H1 (cell line): ENCODE results near the gene HRH1. TPM values are rescaled to one million over a fixed set of nuclear protein-coding genes. Genes with fewer than 3 reads are reported as not detected.

Experiments
- CTCF ChIA-PET: fragments of 300-600 bp; sonication (Branson Sonifier 250); formaldehyde crosslinking; loops from one replicate; lab custom pipeline; 2021; ENCODE audit not compliant: partially characterized antibody; lab: Charles Lee
- POLR2A ChIA-PET: fragments of 300-600 bp; sonication (Branson Sonifier 250); formaldehyde crosslinking; loops from one replicate; lab custom pipeline; 2021; ENCODE audit warnings: inconsistent platforms; ENCODE audit not compliant: partially characterized antibody; lab: Charles Lee
- DNase-seq, 2 experiments: peaks; one replicate each; pipeline versions ENCODE4 v3.0.0 to v3.0.0-alpha.2; 2010 to 2022; ENCODE audit warnings: low spot score in 2 of 2, low read depth in 1 of 2, mixed read lengths in 1 of 2
- FAIRE-seq: peaks from 2 replicates; lab custom pipeline; 2011; peaks lifted over from hg19 to GRCh38; lab: Jason Lieb, UNC
- H2AFZ ChIP-seq: 2 replicates; pipeline ENCODE4 v1.8.1; 2012; ENCODE audit warnings: low read length, inconsistent platforms
- H2AK5ac ChIP-seq: 2 replicates; pipeline ENCODE4 v1.6.1; 2013; ENCODE audit warnings: low read depth, low read length
- H2BK120ac ChIP-seq: replicated peaks from 2 replicates; pipeline ENCODE3; 2013; ENCODE audit warnings: low read depth, low read length, inconsistent platforms
- H2BK12ac ChIP-seq: 2 replicates; pipeline ENCODE4 v1.6.1; 2013; ENCODE audit warnings: low read depth, low read length
- H2BK15ac ChIP-seq: 2 replicates; pipeline ENCODE4 v1.6.1; 2013; ENCODE audit warnings: low read length
- H2BK20ac ChIP-seq: 2 replicates; pipeline ENCODE4 v1.6.1; 2013; ENCODE audit warnings: low read length
- H2BK5ac ChIP-seq: 2 replicates; pipeline ENCODE4 v1.6.1; 2013; ENCODE audit warnings: low read depth, low read length
- H3K14ac ChIP-seq: 2 replicates; pipeline ENCODE4 v1.6.1; 2013; ENCODE audit warnings: inconsistent platforms; ENCODE audit not compliant: insufficient read length
- H3K18ac ChIP-seq: 2 replicates; pipeline ENCODE4 v1.6.1; 2013; ENCODE audit warnings: low read length; ENCODE audit errors: extremely low read depth
- H3K23ac ChIP-seq: 2 replicates; pipeline ENCODE4 v1.6.1; 2013; ENCODE audit warnings: inconsistent platforms; ENCODE audit not compliant: insufficient read length
- H3K23me2 ChIP-seq: 2 replicates; pipeline ENCODE4 v1.6.1; 2013; ENCODE audit warnings: low read depth, low read length
- H3K27ac ChIP-seq: 2 replicates; pipeline ENCODE4 v1.6.1; 2011; ENCODE audit warnings: low read depth, low read length, inconsistent platforms
- H3K27me3 ChIP-seq, 4 experiments: replicated peaks in 1 of 4; 1 replicate in 1 of 4; 2 replicates in 3 of 4; pipeline versions ENCODE4 v1.6.1 to v1.8.1; 2011 to 2013; ENCODE audit warnings: low read length in 3 of 4, mild to moderate bottlenecking in 3 of 4, inconsistent platforms in 2 of 4, mixed read lengths in 2 of 4, moderate library complexity in 1 of 4; ENCODE audit not compliant: control insufficient read depth in 3 of 4, insufficient read depth in 3 of 4; ENCODE audit errors: extremely low read depth in 1 of 4
- H3K36me3 ChIP-seq, 4 experiments: 2 replicates each; pipeline versions ENCODE4 v1.6.1 to v1.8.1; 2011 to 2013; ENCODE audit warnings: mild to moderate bottlenecking in 4 of 4, low read length in 3 of 4, moderate library complexity in 2 of 4, control low read depth in 1 of 4, inconsistent platforms in 1 of 4; ENCODE audit not compliant: insufficient read depth in 4 of 4, control insufficient read depth in 2 of 4
- H3K4ac ChIP-seq: replicated peaks from 2 replicates; pipeline ENCODE3; 2013; ENCODE audit warnings: low read length, low read depth, mixed read lengths, inconsistent platforms; ENCODE audit not compliant: insufficient read length
- H3K4me1 ChIP-seq, 4 experiments: replicated peaks in 1 of 4; 1 replicate in 1 of 4; 2 replicates in 3 of 4; pipeline versions ENCODE4 v1.6.1 to v1.8.1; 2011 to 2013; ENCODE audit warnings: low read length in 3 of 4, inconsistent platforms in 2 of 4, mixed read lengths in 1 of 4; ENCODE audit not compliant: insufficient read depth in 4 of 4, control insufficient read depth in 3 of 4
- H3K4me2 ChIP-seq, 2 experiments: 2 replicates each; pipeline versions ENCODE4 v1.6.1 to v1.8.1; 2011 to 2013; ENCODE audit warnings: low read depth in 2 of 2, low read length in 2 of 2, control low read depth in 1 of 2, inconsistent platforms in 1 of 2, mild to moderate bottlenecking in 1 of 2; ENCODE audit not compliant: insufficient read depth in 1 of 2
- H3K4me3 ChIP-seq, 4 experiments: fragments of 200-600, 300-600 bp in 1 of 4; sonication (generic), shearing (Covaris generic), sonication (Bioruptor Twin) in 1 of 4; 2 replicates each; pipeline versions ENCODE4 v1.5.1 to v1.8.1; 2011 to 2016; ENCODE audit warnings: low read length in 4 of 4, low read depth in 3 of 4, control low read depth in 2 of 4, inconsistent platforms in 2 of 4, mild to moderate bottlenecking in 2 of 4, mixed read lengths in 1 of 4, moderate library complexity in 1 of 4; ENCODE audit not compliant: insufficient read depth in 2 of 4; ENCODE audit errors: extremely low read depth in 1 of 4
- H3K56ac ChIP-seq: replicated peaks from 2 replicates; pipeline ENCODE3; 2013; ENCODE audit warnings: low read depth, mild to moderate bottlenecking, mixed read lengths, low read length, inconsistent platforms; ENCODE audit not compliant: insufficient read length
- H3K79me1 ChIP-seq: 2 replicates; pipeline ENCODE4 v1.6.1; 2013; ENCODE audit warnings: low read depth, low read length, control low read depth
- H3K79me2 ChIP-seq, 2 experiments: 2 replicates each; pipeline versions ENCODE4 v1.6.1 to v1.8.1; 2012 to 2013; ENCODE audit warnings: low read length in 2 of 2, mild to moderate bottlenecking in 2 of 2, inconsistent platforms in 1 of 2; ENCODE audit not compliant: insufficient read depth in 2 of 2, control insufficient read depth in 1 of 2
- H3K9ac ChIP-seq, 4 experiments: replicated peaks in 1 of 4; 1 replicate in 1 of 4; 2 replicates in 3 of 4; pipeline versions ENCODE4 v1.6.1 to v1.8.1; 2011 to 2013; ENCODE audit warnings: low read depth in 3 of 4, low read length in 3 of 4, control low read depth in 2 of 4, mild to moderate bottlenecking in 2 of 4, moderate library complexity in 2 of 4, inconsistent platforms in 1 of 4; ENCODE audit errors: extremely low read depth in 1 of 4
- H3K9me3 ChIP-seq, 2 experiments: 2 replicates each; pipeline versions ENCODE4 v1.6.1 to v1.8.1; 2012 to 2013; ENCODE audit warnings: mild to moderate bottlenecking in 2 of 2, moderate library complexity in 2 of 2, control low read depth in 1 of 2, inconsistent platforms in 1 of 2, low read depth in 1 of 2, low read length in 1 of 2, mixed read lengths in 1 of 2; ENCODE audit not compliant: insufficient read depth in 2 of 2
- H4K20me1 ChIP-seq, 2 experiments: replicated peaks in 1 of 2; 2 replicates each; pipeline versions ENCODE3 to v1.8.1; 2011 to 2013; ENCODE audit warnings: inconsistent platforms in 2 of 2, low read length in 2 of 2, mild to moderate bottlenecking in 1 of 2; ENCODE audit not compliant: insufficient read depth in 2 of 2, control insufficient read depth in 1 of 2
- H4K5ac ChIP-seq: 2 replicates; pipeline ENCODE4 v1.6.1; 2013; ENCODE audit warnings: low read length, low read depth, mixed read lengths, inconsistent platforms; ENCODE audit not compliant: insufficient read length
- H4K8ac ChIP-seq: 2 replicates; pipeline ENCODE4 v1.8.0; 2013; ENCODE audit warnings: mild to moderate bottlenecking, moderate library complexity, low read length, inconsistent platforms; ENCODE audit not compliant: insufficient read depth; ENCODE audit errors: extremely low read depth
- H4K91ac ChIP-seq: replicated peaks from 2 replicates; pipeline ENCODE3; 2013; ENCODE audit warnings: low read length, mixed read lengths, inconsistent platforms; ENCODE audit not compliant: insufficient read length
- CHD2 ChIP-seq: IDR thresholded peaks from 2 replicates; pipeline ENCODE4 v1.6.1; 2012; ENCODE audit warnings: low read length, improper control_type of control experiment
- FOSL1 ChIP-seq: IDR thresholded peaks from 2 replicates; pipeline ENCODE4 v1.6.1; 2011; ENCODE audit warnings: mild to moderate bottlenecking, low read depth, low read length, moderate library complexity; ENCODE audit not compliant: insufficient read depth
- GABPA ChIP-seq: IDR thresholded peaks from 2 replicates; pipeline ENCODE4 v1.6.1; 2011; ENCODE audit warnings: mild to moderate bottlenecking, low read length, moderate library complexity, borderline replicate concordance; ENCODE audit not compliant: insufficient read depth
- JUND ChIP-seq: IDR thresholded peaks from 2 replicates; pipeline ENCODE4 v1.6.1; 2011; ENCODE audit warnings: mild to moderate bottlenecking, improper control_type of control experiment, low read length
- KDM5A ChIP-seq: fragments of 200-600 bp; IDR thresholded peaks from 2 replicates; pipeline ENCODE4 v1.7.1; 2012; ENCODE audit warnings: mild to moderate bottlenecking, low read length, inconsistent platforms, mixed read lengths
- POU5F1 ChIP-seq: IDR thresholded peaks from 2 replicates; pipeline ENCODE4 v1.6.1; 2011; ENCODE audit warnings: low read depth, mild to moderate bottlenecking, low read length, moderate library complexity
- RXRA ChIP-seq: IDR thresholded peaks from 2 replicates; pipeline ENCODE4 v1.6.1; 2011; ENCODE audit warnings: low read depth, mild to moderate bottlenecking, low read length, moderate library complexity; ENCODE audit not compliant: insufficient read depth
- SP1 ChIP-seq: IDR thresholded peaks from 2 replicates; pipeline ENCODE4 v1.6.1; 2011; ENCODE audit warnings: low read depth, low read length
- SRF ChIP-seq: IDR thresholded peaks from 2 replicates; pipeline ENCODE4 v1.6.1; 2011; ENCODE audit warnings: mild to moderate bottlenecking, low read depth, low read length, moderate library complexity
- TCF12 ChIP-seq: IDR thresholded peaks from 2 replicates; pipeline ENCODE4 v1.6.1; 2011; ENCODE audit warnings: low read depth, mild to moderate bottlenecking, low read length
- YY1 ChIP-seq: IDR thresholded peaks from 2 replicates; pipeline ENCODE4 v1.6.1; 2011; ENCODE audit warnings: low read depth, mild to moderate bottlenecking, low read length
- WGBS, 2 experiments: shearing (Covaris generic) in 1 of 2; methylation state at CpG; one replicate each; pipeline versions ENCODE4 v1.1.6 to v1.1.7; 2013 to 2015; ENCODE audit warnings: low lambda C conversion rate in 2 of 2, mixed read lengths in 2 of 2, inconsistent platforms in 1 of 2, low coverage in 1 of 2, missing lambda C conversion rate in 1 of 2; ENCODE audit not compliant: insufficient replicate concordance in 2 of 2, insufficient coverage in 1 of 2, insufficient read length in 1 of 2; ENCODE audit errors: extremely low coverage in 1 of 2, missing lambda C conversion rate in 1 of 2; 5-methylcytosine and 5-hydroxymethylcytosine counted together
- polyA plus RNA-seq, 7 experiments: library from polyadenylated mRNA; depleted of rRNA in 3 of 7; stranded (reverse) in 5 of 7; unstranded in 2 of 7; fragments of >200 nt in 5 of 7; fragments of 200-250 nt in 2 of 7; gene quantifications; 1 replicate in 5 of 7; 2 replicates in 1 of 7; 4 replicates in 1 of 7; pipeline versions ENCODE4 v1.2.1 to v1.2.3, GENCODE V29; 2011 to 2013; ENCODE audit warnings: missing spikeins in 2 of 7, mixed read lengths in 2 of 7
- total RNA-seq: library from RNA; stranded (reverse); fragmentation: NEBNext Ultra II Directional; extraction: Animal tissue kit (Norgen Biotek cat#: 25700); gene quantifications from 2 replicates; pipeline ENCODE4 v1.2.1, GENCODE V29; 2021
- TF ChIP-seq, protein P1 (sequence below), 3 experiments: IDR thresholded peaks; 1 replicate in 2 of 3; 2 replicates in 1 of 3; pipeline versions ENCODE4 v1.5.1 to v1.6.1; 2011; ENCODE audit warnings: low read length in 3 of 3, mild to moderate bottlenecking in 3 of 3, inconsistent platforms in 2 of 3, low read depth in 1 of 3, moderate library complexity in 1 of 3; ENCODE audit not compliant: insufficient read depth in 1 of 3; ENCODE audit errors: control extremely low read depth in 1 of 3

Gene HRH1
- total and polyA plus RNA-seq, 2 of the 8 experiments (the other 6 are each of a cell fraction or from before 2014, with no cell fraction given): 0.11 TPM; not detected in 1

DNA sequence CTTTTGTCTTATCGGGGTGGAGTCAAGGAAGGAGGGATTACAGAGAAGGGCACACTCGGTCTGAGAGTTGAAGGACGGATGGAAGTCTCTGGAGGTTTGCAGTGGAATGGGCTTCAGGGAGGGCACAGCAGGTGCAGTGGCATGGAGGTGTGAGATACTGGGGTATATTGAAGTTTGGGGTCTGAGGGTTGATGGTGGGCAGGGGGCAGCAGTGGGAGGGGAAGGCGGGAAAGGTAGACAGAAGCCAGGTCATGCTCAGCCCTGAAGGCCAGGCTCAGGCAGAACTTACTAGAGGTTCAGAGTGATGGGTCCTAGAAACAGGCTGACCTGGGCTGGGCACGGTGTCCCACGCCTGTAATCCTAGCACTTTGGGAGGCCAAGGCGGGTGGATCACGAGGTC is 52.7 kb downstream of the HRH1 start:
- Histone ChIP-seq H3K27me3 (no peaks in the 10 kb centered on the region), H3K4me2 (no peak overlapping the region)
- POLR2A ChIA-PET: no interaction called here
- TF ChIP-seq SRF (no peak), CHD2 (no peak), TCF12 (no peak), FOSL1 (no peak), YY1 (no peak), GABPA (no peak), POU5F1 (no peak), RXRA (no peak), KDM5A (no peak), SP1 (no peak), JUND (no peak)
- TF ChIP-seq, protein P1, sequence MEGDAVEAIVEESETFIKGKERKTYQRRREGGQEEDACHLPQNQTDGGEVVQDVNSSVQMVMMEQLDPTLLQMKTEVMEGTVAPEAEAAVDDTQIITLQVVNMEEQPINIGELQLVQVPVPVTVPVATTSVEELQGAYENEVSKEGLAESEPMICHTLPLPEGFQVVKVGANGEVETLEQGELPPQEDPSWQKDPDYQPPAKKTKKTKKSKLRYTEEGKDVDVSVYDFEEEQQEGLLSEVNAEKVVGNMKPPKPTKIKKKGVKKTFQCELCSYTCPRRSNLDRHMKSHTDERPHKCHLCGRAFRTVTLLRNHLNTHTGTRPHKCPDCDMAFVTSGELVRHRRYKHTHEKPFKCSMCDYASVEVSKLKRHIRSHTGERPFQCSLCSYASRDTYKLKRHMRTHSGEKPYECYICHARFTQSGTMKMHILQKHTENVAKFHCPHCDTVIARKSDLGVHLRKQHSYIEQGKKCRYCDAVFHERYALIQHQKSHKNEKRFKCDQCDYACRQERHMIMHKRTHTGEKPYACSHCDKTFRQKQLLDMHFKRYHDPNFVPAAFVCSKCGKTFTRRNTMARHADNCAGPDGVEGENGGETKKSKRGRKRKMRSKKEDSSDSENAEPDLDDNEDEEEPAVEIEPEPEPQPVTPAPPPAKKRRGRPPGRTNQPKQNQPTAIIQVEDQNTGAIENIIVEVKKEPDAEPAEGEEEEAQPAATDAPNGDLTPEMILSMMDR (IDR thresholded peaks at IDR 0.05; ENCODE audit: control extremely low read depth in 1 of 3, insufficient read depth in 1 of 3, low read depth in 1 of 3, low read length in 3 of 3): no peak

More for the DNA sequence above, 52.7 kb downstream of the HRH1 start:
- no peak overlapping the region for H2BK5ac ChIP-seq
- no peak overlapping the region for H2BK12ac ChIP-seq
- H2BK120ac ChIP-seq: no peak overlapping the region
- no peak overlapping the region for H3K4me3 ChIP-seq
- H4K91ac ChIP-seq: no peak overlapping the region
- no peak overlapping the region for H3K18ac ChIP-seq
- no peak overlapping the region for H4K8ac ChIP-seq
- no peak overlapping the region for H2BK20ac ChIP-seq
- WGBS, 2 experiments: 86% methylated on average over 8 of the region's 8 CpGs; no CpG with 5 or more reads in 1 of the 2 experiments
- H3K36me3 ChIP-seq: no peaks in the 10 kb centered on the region
- DNase-seq (no peak), FAIRE-seq (no peak)
- H4K20me1 ChIP-seq: no peaks in the 10 kb centered on the region
- no peak overlapping the region for H3K4ac ChIP-seq
- no peak overlapping the region for H4K5ac ChIP-seq
- H3K9ac ChIP-seq: no peak overlapping the region
- H3K27ac ChIP-seq: no peak overlapping the region
- no peaks in the 10 kb centered on the region for H3K79me2 ChIP-seq
- no peak overlapping the region for H2AK5ac ChIP-seq
- no peaks in the 10 kb centered on the region for H3K79me1 ChIP-seq
- no peak overlapping the region for H2BK15ac ChIP-seq
- CTCF ChIA-PET: interaction anchor here (0.7 to 7.4 kb wide), 12 partner anchors 11 to 146 kb away, joined by 3 to 40 read pairs (median 4); partner anchors contain the start of gene HRH1
- H2AFZ ChIP-seq: no peak overlapping the region
- H3K14ac ChIP-seq: no peak overlapping the region
- no peaks in the 10 kb centered on the region for H3K9me3 ChIP-seq
- no peaks in the 10 kb centered on the region; a peak in 3 of 7 replicates for H3K4me1 ChIP-seq
- no peak overlapping the region for H3K56ac ChIP-seq
- H3K23ac ChIP-seq: no peak overlapping the region
- H3K23me2 ChIP-seq: no peaks in the 10 kb centered on the region
